SK-N-SH treated with all-trans-retinoic acid at 6 μM for 48 hours (cell line): ENCODE results near the gene MARF1.

Experiments
- ATAC-seq: fragments of 200-7000 bp; cut with Tn5 transposase; 3 replicates; pipeline ENCODE4 v1.9.1; 2020; ENCODE audit warnings: mild to moderate bottlenecking, moderate library complexity
- ARNTL ChIP-seq: fragments of 450-650 bp; formaldehyde crosslinking; IDR thresholded peaks from 2 replicates; pipeline ENCODE4 v1.5.0; 2020; ENCODE audit warnings: low read depth, mild to moderate bottlenecking, moderate library complexity, borderline replicate concordance
- BACH2 ChIP-seq: fragments of 250-450 bp; sonication (Bioruptor Pico); IDR thresholded peaks from 2 replicates; pipeline ENCODE4 v1.9.0; 2021; ENCODE audit warnings: mild to moderate bottlenecking, borderline replicate concordance
- CSDC2 ChIP-seq: fragments of 250-450 bp; sonication (Bioruptor Pico); IDR thresholded peaks from 2 replicates; pipeline ENCODE4 v1.5.0; 2020; ENCODE audit warnings: mild to moderate bottlenecking, moderate library complexity
- ESRRG ChIP-seq: fragments of 250-450 bp; sonication (Bioruptor Pico); IDR thresholded peaks from 2 replicates; pipeline ENCODE4 v1.6.1; 2021; ENCODE audit warnings: mild to moderate bottlenecking
- GLIS3 ChIP-seq: fragments of 250-450 bp; sonication (Bioruptor Pico); IDR thresholded peaks from 2 replicates; pipeline ENCODE4 v1.5.0; 2020; ENCODE audit warnings: mild to moderate bottlenecking, moderate library complexity
- ISL1 ChIP-seq: fragments of 250-450 bp; sonication (Bioruptor Pico); IDR thresholded peaks from 2 replicates; pipeline ENCODE4 v2.1.2; 2022; ENCODE audit warnings: mild to moderate bottlenecking, moderate library complexity
- PPARA ChIP-seq: fragments of 250-450 bp; sonication (Bioruptor Pico); IDR thresholded peaks from 2 replicates; pipeline ENCODE4 v1.5.0; 2020; ENCODE audit warnings: mild to moderate bottlenecking, borderline replicate concordance
- RARB ChIP-seq: fragments of 250-450 bp; sonication (Bioruptor Pico); IDR thresholded peaks from 2 replicates; pipeline ENCODE4 v1.8.0; 2021; ENCODE audit warnings: mild to moderate bottlenecking, moderate library complexity
- SNAI2 ChIP-seq: fragments of 250-450 bp; sonication (Bioruptor Pico); IDR thresholded peaks from 2 replicates; pipeline ENCODE4 v1.5.0; 2020; ENCODE audit warnings: mild to moderate bottlenecking, moderate library complexity
- TCF4 ChIP-seq: fragments of 250-450 bp; sonication (Bioruptor Pico); IDR thresholded peaks from 2 replicates; pipeline ENCODE4 v1.8.0; 2021; ENCODE audit warnings: mild to moderate bottlenecking, moderate library complexity, borderline replicate concordance
- TOX ChIP-seq: fragments of 250-450 bp; sonication (Bioruptor Pico); IDR thresholded peaks from 2 replicates; pipeline ENCODE4 v1.8.0; 2021; ENCODE audit warnings: mild to moderate bottlenecking, moderate library complexity, borderline replicate concordance
- ZC3H10 ChIP-seq: fragments of 250-450 bp; sonication (Bioruptor Pico); IDR thresholded peaks from 2 replicates; pipeline ENCODE4 v1.5.1; 2021; ENCODE audit warnings: mild to moderate bottlenecking, moderate library complexity
- ZFP3 ChIP-seq: fragments of 250-450 bp; sonication (Bioruptor Pico); IDR thresholded peaks from 2 replicates; pipeline ENCODE4 v1.5.0; 2020; ENCODE audit warnings: mild to moderate bottlenecking, moderate library complexity
- ZFP30 ChIP-seq: fragments of 450-650 bp; formaldehyde crosslinking; IDR thresholded peaks from 2 replicates; pipeline ENCODE4 v1.5.0; 2022; ENCODE audit warnings: mild to moderate bottlenecking, moderate library complexity
- ZNF565 ChIP-seq: fragments of 450-650 bp; formaldehyde crosslinking; conservative IDR thresholded peaks from 2 replicates; pipeline ENCODE4 v1.5.0; 2020; ENCODE audit warnings: low read depth, mild to moderate bottlenecking, moderate library complexity
- ZNF70 ChIP-seq: fragments of 450-650 bp; formaldehyde crosslinking; IDR thresholded peaks from 2 replicates; pipeline ENCODE4 v1.5.0; 2020; ENCODE audit warnings: mild to moderate bottlenecking, moderate library complexity
- ZNF8 ChIP-seq: fragments of 450-650 bp; formaldehyde crosslinking; IDR thresholded peaks from 2 replicates; pipeline ENCODE4 v1.5.0; 2020; ENCODE audit warnings: mild to moderate bottlenecking, moderate library complexity
- TF ChIP-seq, protein P1 (sequence below): fragments of 250-450 bp; sonication (Bioruptor Pico); IDR thresholded peaks from 2 replicates; pipeline ENCODE4 v1.5.1; 2020; ENCODE audit warnings: low read depth, mild to moderate bottlenecking, moderate library complexity
- TF ChIP-seq, protein P2 (sequence below): fragments of 250-450 bp; sonication (Bioruptor Pico); IDR thresholded peaks from 2 replicates; pipeline ENCODE4 v1.8.0; 2020; ENCODE audit warnings: mild to moderate bottlenecking, moderate library complexity, borderline replicate concordance
- TF ChIP-seq, protein P3 (sequence below): fragments of 250-450 bp; sonication (Bioruptor Pico); IDR thresholded peaks from 2 replicates; pipeline ENCODE4 v1.5.1; 2021; ENCODE audit warnings: mild to moderate bottlenecking, moderate library complexity
- TF ChIP-seq, protein P4 (sequence below): fragments of 250-450 bp; sonication (Bioruptor Pico); IDR thresholded peaks from 2 replicates; pipeline ENCODE4 v1.8.0; 2021; ENCODE audit warnings: low read depth, mild to moderate bottlenecking, moderate library complexity, borderline replicate concordance

The MARF1 gene

DNA sequence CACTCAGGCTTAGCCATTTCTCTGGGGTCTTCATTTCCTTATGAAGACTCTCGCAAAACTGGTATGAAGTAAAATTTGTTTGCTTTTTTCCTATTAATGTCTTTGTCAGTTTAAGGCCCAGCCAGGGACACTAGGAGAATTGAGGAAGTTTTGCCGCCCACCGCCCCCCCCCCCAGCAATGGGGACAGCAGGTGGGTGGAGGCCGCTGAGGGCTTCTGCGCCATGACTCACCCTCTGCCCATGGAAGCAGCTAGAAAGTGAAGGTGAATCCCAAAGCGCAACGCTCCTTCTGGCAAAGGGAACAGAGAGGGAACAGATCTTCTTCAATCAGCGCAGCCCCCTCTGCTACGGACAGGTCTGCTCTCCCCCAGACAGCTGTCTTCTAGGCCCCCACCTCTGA lies 49.7 kb downstream of the MARF1 start:
- no peak for ATAC-seq
- TF ChIP-seq ESRRG (CRISPR knock-in tag) (no peak), ZFP3 (CRISPR knock-in tag) (no peak), ZNF8 (CRISPR knock-in tag) (no peak), ISL1 (CRISPR knock-in tag) (no peak), TCF4 (CRISPR knock-in tag) (no peak)
- TF ChIP-seq, protein P1, sequence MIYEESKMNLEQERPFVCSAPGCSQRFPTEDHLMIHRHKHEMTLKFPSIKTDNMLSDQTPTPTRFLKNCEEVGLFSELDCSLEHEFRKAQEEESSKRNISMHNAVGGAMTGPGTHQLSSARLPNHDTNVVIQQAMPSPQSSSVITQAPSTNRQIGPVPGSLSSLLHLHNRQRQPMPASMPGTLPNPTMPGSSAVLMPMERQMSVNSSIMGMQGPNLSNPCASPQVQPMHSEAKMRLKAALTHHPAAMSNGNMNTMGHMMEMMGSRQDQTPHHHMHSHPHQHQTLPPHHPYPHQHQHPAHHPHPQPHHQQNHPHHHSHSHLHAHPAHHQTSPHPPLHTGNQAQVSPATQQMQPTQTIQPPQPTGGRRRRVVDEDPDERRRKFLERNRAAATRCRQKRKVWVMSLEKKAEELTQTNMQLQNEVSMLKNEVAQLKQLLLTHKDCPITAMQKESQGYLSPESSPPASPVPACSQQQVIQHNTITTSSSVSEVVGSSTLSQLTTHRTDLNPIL, result no peak

DNA sequence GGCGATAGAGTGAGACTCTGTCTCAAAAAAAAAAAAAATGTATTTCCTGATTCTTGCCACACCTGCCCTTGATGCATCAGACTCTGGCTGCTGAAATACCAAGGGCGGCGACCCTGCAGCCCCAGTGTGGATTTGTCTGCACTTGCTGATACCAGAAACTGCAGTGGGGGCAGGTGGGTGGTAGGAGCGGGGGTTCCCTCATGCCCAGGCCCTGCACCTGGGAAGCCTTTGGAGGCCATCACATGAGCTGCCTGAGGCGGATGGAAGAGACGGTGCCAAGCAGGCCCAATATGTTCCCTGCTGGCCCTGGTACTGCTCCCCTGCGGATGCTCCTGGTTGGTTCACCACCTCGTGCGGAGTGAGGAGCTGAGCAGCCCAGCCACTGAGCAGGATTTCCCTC lies 50.6 kb downstream of the MARF1 start:
- TF ChIP-seq RARB (CRISPR knock-in tag) (no peak), BACH2 (CRISPR knock-in tag) (no peak)
- ATAC-seq, result no peak

DNA sequence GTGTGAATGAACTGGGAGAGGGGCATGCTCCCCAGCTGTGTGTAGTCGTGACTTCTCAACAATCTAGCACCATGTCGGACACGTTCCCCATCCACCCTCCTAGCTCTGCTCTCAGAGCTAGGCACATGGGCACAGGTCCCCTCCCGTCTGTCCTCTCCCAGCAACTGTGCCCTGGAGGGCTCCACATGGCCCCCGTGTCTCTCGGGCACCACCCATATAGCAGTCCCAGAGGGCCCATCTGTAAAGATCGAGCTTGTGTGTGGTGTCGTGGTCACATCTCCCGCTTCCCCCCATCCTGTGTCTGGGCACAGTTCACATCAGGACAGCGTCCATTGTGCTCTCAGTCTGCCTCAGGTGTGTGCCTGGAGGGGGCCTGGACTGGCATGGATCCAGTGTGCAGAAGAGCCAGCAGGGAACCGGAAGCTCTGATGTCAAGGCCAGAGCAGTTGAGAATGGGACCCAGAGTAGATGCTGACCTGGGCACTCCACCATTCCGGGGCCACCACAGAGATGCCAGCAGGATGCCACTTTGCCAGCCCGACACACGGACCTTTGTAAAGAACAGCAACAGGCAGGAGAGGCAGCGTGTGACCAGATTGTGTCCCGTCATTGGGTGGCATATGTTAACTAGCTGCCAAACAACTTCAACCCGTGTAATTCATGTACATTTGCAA lies 55.7 kb downstream of the MARF1 start:
- TF ChIP-seq, protein P2, sequence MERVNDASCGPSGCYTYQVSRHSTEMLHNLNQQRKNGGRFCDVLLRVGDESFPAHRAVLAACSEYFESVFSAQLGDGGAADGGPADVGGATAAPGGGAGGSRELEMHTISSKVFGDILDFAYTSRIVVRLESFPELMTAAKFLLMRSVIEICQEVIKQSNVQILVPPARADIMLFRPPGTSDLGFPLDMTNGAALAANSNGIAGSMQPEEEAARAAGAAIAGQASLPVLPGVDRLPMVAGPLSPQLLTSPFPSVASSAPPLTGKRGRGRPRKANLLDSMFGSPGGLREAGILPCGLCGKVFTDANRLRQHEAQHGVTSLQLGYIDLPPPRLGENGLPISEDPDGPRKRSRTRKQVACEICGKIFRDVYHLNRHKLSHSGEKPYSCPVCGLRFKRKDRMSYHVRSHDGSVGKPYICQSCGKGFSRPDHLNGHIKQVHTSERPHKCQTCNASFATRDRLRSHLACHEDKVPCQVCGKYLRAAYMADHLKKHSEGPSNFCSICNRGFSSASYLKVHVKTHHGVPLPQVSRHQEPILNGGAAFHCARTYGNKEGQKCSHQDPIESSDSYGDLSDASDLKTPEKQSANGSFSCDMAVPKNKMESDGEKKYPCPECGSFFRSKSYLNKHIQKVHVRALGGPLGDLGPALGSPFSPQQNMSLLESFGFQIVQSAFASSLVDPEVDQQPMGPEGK (CRISPR knock-in tag), result no peak
- TF ChIP-seq RARB (CRISPR knock-in tag), result no peak
- TF ChIP-seq, protein P3, sequence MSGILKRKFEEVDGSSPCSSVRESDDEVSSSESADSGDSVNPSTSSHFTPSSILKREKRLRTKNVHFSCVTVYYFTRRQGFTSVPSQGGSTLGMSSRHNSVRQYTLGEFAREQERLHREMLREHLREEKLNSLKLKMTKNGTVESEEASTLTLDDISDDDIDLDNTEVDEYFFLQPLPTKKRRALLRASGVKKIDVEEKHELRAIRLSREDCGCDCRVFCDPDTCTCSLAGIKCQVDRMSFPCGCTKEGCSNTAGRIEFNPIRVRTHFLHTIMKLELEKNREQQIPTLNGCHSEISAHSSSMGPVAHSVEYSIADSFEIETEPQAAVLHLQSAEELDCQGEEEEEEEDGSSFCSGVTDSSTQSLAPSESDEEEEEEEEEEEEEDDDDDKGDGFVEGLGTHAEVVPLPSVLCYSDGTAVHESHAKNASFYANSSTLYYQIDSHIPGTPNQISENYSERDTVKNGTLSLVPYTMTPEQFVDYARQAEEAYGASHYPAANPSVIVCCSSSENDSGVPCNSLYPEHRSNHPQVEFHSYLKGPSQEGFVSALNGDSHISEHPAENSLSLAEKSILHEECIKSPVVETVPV (CRISPR knock-in tag), result no peak
- TF ChIP-seq, protein P1, result no peak
- TF ChIP-seq ZNF565, result no peak
- no peak for TF ChIP-seq ZFP30
- no peak for TF ChIP-seq ZFP3 (CRISPR knock-in tag)
- TF ChIP-seq PPARA (CRISPR knock-in tag), result no peak
- no peak for TF ChIP-seq BACH2 (CRISPR knock-in tag)
- TF ChIP-seq ARNTL (CRISPR knock-in tag), result no peak
- TF ChIP-seq TOX (CRISPR knock-in tag), result no peak
- TF ChIP-seq ESRRG (CRISPR knock-in tag), result no peak
- TF ChIP-seq, all 23 proteins: peak for 0
- no peak for ATAC-seq

DNA sequence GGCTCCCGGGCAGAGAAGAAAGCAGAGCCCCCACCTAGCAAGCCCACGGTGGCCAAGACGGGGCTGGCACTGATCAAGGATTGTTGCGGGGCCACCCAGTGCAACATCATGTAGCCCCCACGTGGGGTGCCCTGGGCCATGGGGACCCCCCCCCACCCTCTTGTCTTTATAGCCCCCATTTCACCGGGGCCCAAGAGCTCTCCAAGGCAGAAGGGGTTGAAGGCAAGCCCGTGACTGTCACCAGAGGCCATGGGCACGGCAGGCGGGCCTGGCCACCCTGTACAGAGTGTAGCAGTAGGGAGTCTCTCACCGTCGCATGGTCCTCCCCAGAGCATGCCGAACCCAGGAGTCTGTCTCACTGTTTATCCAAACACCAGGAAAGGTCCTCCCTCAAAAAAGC lies 56.2 kb downstream of the MARF1 start:
- ATAC-seq, result no peak
- TF ChIP-seq ARNTL (CRISPR knock-in tag), result no peak
- TF ChIP-seq CSDC2 (CRISPR knock-in tag), result no peak
- no peak for TF ChIP-seq ZNF70 (CRISPR knock-in tag)
- TF ChIP-seq ISL1 (CRISPR knock-in tag), result no peak
- TF ChIP-seq RARB (CRISPR knock-in tag), result no peak
- no peak for TF ChIP-seq ZNF565
- TF ChIP-seq TOX (CRISPR knock-in tag), result no peak
- no peak for TF ChIP-seq SNAI2
- no peak for TF ChIP-seq TCF4 (CRISPR knock-in tag)
- TF ChIP-seq, all 23 proteins: peak for 0

DNA sequence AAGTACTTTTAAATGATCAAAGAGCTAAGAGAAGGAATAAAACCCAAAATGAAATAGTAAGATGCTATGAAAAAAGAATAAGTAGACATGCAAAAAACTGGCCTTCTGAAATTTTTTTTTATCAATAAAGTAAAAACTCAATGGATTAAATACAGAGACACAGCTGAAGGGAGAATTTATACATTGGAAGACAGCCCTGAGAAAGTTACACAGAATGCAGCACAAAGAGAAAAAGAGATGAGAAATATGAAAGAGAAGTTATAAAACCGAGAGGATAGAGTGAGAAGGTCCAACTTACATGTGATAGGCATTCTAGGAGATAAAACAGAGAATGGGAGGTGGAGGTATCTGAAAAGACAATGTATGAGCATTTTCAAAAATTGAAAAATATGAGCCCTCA lies 57.0 kb downstream of the MARF1 start:
- ATAC-seq, result no peak
- TF ChIP-seq ZNF565 (no peak), ZFP30 (peak; percentile 94)

DNA sequence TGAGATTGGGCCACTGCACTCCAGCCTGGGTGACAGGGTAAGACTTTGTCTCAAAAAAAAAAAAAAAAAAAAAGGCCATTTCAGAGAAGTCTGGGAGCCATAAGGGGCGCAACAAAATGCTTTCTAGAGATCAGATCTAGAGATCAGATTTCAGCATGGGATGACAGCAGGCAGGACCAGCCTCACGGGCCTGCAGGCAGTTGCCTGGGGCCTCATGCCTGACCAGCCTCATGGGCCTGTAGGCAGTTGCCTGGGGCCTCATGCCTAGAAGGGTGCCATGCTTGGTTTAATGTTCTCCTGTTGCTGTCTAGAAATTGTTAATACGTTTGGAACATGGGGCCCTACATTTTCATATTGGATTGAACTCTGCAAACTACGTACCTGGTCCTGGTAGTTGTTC lies 59.4 kb downstream of the MARF1 start:
- no peak for ATAC-seq
- TF ChIP-seq RARB (CRISPR knock-in tag), result no peak
- no peak for TF ChIP-seq ARNTL (CRISPR knock-in tag)
- no peak for TF ChIP-seq ZNF70 (CRISPR knock-in tag)
- no peak for TF ChIP-seq ZFP3 (CRISPR knock-in tag)
- TF ChIP-seq, protein P2 (CRISPR knock-in tag), result no peak
- TF ChIP-seq, protein P1, result no peak
- TF ChIP-seq, protein P4, sequence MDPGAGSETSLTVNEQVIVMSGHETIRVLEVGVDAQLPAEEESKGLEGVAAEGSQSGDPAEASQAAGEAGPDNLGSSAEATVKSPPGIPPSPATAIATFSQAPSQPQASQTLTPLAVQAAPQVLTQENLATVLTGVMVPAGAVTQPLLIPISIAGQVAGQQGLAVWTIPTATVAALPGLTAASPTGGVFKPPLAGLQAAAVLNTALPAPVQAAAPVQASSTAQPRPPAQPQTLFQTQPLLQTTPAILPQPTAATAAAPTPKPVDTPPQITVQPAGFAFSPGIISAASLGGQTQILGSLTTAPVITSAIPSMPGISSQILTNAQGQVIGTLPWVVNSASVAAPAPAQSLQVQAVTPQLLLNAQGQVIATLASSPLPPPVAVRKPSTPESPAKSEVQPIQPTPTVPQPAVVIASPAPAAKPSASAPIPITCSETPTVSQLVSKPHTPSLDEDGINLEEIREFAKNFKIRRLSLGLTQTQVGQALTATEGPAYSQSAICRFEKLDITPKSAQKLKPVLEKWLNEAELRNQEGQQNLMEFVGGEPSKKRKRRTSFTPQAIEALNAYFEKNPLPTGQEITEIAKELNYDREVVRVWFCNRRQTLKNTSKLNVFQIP, result no peak
- no peak for TF ChIP-seq ZC3H10 (CRISPR knock-in tag)
- TF ChIP-seq TOX (CRISPR knock-in tag), result no peak
- TF ChIP-seq SNAI2, result no peak
- TF ChIP-seq GLIS3 (CRISPR knock-in tag), result no peak
